Lower lobe of right lung (tissue), 2 donors: Measurements from ENCODE around the gene BTBD10. TPM values are rescaled to one million over a fixed set of nuclear protein-coding genes. Genes with fewer than 3 reads are reported as not detected.

Source experiments
- ATAC-seq, 2 donors: fragments of 200-7000 bp; cut with Tn5 transposase; one replicate each; pipeline ENCODE4 v1.9.1; 2020 to 2022; ENCODE audit warnings: mild to moderate bottlenecking in 2 of 2, moderate library complexity in 2 of 2
- DNase-seq: peaks from one replicate; pipeline ENCODE4 v3.0.0-alpha.2; 2020
- H3K27ac ChIP-seq: fragments of 200-600 bp; one replicate; pipeline ENCODE4 v1.8.0; 2022
- H3K27me3 ChIP-seq: fragments of 200-600 bp; one replicate; pipeline ENCODE4 v1.8.0; 2022; ENCODE audit warnings: low read depth
- H3K36me3 ChIP-seq: fragments of 200-600 bp; one replicate; pipeline ENCODE4 v1.8.0; 2022; ENCODE audit warnings: mild to moderate bottlenecking
- H3K4me1 ChIP-seq: fragments of 200-600 bp; one replicate; pipeline ENCODE4 v1.8.0; 2022
- H3K4me3 ChIP-seq: fragments of 200-600 bp; one replicate; pipeline ENCODE4 v1.8.0; 2022; ENCODE audit warnings: mild to moderate bottlenecking
- H3K9me3 ChIP-seq: fragments of 200-600 bp; one replicate; pipeline ENCODE4 v1.8.0; 2022
- intact Hi-C: fragments of 100-400 bp; cut with DNase I; formaldehyde crosslinking; loops from one replicate; pipeline ENCODE4 v1.11.0; 2022
- total RNA-seq: library from RNA; stranded (reverse); fragmentation: NEBNext Ultra II Directional; extraction: Animal tissue kit (Norgen Biotek cat#: 25700); gene quantifications from one replicate; pipeline ENCODE4 v1.2.1, GENCODE V29; 2021
- TF ChIP-seq, protein P1 (sequence below): fragments of 200-600 bp; IDR thresholded peaks from one replicate; pipeline ENCODE4 v1.8.0; 2022; ENCODE audit warnings: antibody characterized with exemption, mild to moderate bottlenecking
- donor health status: DM: no; HTN: yes; CAD: no; lungs with severe emphysema.

Gene BTBD10
- total RNA-seq, 1 donor from 2014 or later = 25.1 TPM

DNA sequence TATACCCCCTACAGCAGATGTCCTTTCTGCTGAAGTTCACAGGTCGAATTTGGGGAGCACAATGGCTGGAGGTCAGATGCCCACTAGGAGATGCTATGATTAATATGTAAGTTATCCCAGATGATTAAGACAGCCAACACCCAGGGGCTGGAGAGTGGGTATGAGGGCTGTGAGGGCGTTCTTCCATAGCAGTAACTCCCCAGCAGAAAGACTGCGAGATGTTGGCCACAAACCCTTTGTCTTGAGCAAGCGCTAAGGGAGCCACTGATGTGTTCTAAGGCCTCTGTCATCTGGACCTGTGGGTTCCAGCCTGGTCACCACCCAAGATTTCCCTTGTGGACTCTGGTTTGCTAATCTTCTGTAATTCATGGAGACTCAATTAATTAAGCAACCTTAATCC lies 107.8 kb downstream of the BTBD10 start:
- Histone ChIP-seq H3K27me3 (no peaks in the 10 kb centered on the region), H3K9me3 (no peaks in the 10 kb centered on the region), H3K4me1 (no peaks in the 10 kb centered on the region), H3K4me3 (no peak overlapping the region), H3K36me3 (peaks cover 89% of the 10 kb centered on the region), H3K27ac (no peak overlapping the region)
- TF ChIP-seq, protein P1, sequence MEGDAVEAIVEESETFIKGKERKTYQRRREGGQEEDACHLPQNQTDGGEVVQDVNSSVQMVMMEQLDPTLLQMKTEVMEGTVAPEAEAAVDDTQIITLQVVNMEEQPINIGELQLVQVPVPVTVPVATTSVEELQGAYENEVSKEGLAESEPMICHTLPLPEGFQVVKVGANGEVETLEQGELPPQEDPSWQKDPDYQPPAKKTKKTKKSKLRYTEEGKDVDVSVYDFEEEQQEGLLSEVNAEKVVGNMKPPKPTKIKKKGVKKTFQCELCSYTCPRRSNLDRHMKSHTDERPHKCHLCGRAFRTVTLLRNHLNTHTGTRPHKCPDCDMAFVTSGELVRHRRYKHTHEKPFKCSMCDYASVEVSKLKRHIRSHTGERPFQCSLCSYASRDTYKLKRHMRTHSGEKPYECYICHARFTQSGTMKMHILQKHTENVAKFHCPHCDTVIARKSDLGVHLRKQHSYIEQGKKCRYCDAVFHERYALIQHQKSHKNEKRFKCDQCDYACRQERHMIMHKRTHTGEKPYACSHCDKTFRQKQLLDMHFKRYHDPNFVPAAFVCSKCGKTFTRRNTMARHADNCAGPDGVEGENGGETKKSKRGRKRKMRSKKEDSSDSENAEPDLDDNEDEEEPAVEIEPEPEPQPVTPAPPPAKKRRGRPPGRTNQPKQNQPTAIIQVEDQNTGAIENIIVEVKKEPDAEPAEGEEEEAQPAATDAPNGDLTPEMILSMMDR = no peak
- intact Hi-C loops = no loop called here
- no peak for ATAC-seq
- DNase-seq = no peak

DNA sequence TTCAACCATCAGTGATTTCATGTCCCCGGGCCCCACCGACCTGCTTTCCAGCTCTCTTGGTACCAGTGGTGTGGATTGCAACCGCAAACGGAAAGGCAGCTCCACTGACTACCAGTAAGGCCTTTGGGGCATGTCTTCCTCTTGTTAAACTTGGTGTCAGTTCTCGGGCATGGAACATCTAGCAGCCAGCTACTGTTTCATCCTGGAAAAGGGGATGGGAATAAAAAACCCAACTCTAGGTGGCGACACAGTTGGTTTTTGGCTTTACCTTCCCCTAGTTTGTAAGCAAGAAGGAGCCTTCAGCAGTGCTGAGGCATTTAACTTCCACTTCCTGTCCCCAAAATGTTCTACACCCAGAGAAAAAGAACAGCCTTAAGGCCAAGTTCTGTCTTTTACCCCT lies 108.7 kb downstream of the BTBD10 start:
- no peak overlapping the region for H3K4me3 ChIP-seq
- no peaks in the 10 kb centered on the region for H3K27me3 ChIP-seq
- H3K4me1 ChIP-seq = no peaks in the 10 kb centered on the region
- H3K36me3 ChIP-seq = peaks cover 81% of the 10 kb centered on the region
- H3K9me3 ChIP-seq = no peaks in the 10 kb centered on the region
- intact Hi-C loops = no loop called here
- ATAC-seq (no peak), DNase-seq (no peak)
- no peak overlapping the region for H3K27ac ChIP-seq
- TF ChIP-seq, protein P1 = peak; percentile 12

DNA sequence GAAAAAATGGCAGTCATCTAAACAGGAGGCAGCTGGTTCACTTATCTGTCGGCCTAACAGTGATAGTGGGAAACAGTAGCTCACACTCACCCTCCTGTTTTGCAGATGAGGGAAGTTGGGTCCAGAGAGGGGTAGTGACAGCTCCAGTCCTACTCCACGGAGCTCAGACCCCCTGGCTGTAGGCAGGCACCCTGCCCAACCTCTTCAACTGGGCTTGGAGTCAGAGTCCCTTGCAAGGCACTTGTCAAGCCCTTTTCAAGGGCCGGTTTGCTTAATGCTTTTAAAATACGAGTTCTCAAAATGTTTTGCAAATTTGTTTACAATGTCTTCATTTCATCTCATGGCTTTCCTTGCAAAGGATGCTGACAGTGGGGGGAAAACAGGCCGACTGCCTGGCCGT lies 110.3 kb downstream of the BTBD10 start:
- H3K36me3 ChIP-seq = peaks cover 64% of the 10 kb centered on the region
- no peak for ATAC-seq

DNA sequence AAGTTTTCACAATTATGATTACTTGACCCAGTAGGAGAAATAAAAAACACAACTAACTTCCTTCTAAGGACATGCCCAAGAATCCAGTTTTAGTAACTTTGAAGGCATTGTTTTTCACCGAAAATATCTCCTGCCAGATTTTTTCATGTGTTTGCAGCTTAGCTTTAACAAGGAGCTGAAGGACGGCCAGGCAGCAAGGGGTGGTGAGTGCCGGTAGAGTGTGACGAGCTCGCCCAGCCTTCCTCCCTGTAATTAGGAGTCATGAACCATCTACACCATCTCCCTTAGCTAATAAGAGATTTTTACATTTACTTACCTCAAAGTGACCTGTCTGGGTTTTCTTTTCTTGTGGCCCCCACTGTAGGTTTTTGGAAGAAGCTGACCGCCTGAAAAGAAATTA lies 113.4 kb downstream of the BTBD10 start:
- intact Hi-C loops = no loop called here
- Histone ChIP-seq H3K4me1 (peaks cover 5% of the 10 kb centered on the region), H3K27ac (no peak overlapping the region), H3K9me3 (no peaks in the 10 kb centered on the region), H3K36me3 (peaks cover 34% of the 10 kb centered on the region), H3K4me3 (no peak overlapping the region), H3K27me3 (no peaks in the 10 kb centered on the region)
- no peak for DNase-seq
- no peak for ATAC-seq
- TF ChIP-seq, protein P1 = no peak

More for the DNA sequence above, 110.3 kb downstream of the BTBD10 start:
- Histone ChIP-seq H3K27ac (no peak overlapping the region), H3K4me3 (no peak overlapping the region), H3K9me3 (no peaks in the 10 kb centered on the region), H3K4me1 (peaks cover 4% of the 10 kb centered on the region), H3K27me3 (no peaks in the 10 kb centered on the region)
- intact Hi-C loops = no loop called here
- TF ChIP-seq, protein P1 = no peak
- no peak for DNase-seq

DNA sequence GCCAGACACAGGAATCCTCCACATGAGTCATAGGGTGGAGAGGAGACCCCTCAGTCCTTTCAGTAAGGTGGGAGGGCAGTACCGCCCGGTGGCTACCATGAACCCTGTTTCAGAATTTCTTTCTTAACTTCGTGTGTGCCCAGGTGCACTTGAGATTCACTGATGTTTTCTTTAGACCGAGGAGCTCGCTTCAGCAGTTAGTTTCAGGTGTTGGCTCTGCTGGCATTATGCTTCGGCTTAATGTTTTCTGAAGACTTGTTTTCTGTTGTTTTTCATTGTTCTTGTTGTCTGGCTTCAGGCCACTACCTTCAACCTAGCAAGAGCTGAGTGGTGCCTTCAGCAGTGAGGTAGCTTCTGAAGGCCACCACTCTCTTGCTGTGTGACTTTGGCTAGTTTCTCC lies 114.0 kb downstream of the BTBD10 start:
- H3K27ac ChIP-seq = no peak overlapping the region
- no peak overlapping the region for H3K4me3 ChIP-seq
- H3K4me1 ChIP-seq = peaks cover 8% of the 10 kb centered on the region
- ATAC-seq (no peak), DNase-seq (no peak)
- H3K36me3 ChIP-seq = peaks cover 32% of the 10 kb centered on the region
- no peaks in the 10 kb centered on the region for H3K9me3 ChIP-seq
- no peaks in the 10 kb centered on the region for H3K27me3 ChIP-seq
- TF ChIP-seq, protein P1 = no peak
- intact Hi-C loops = no loop called here

DNA sequence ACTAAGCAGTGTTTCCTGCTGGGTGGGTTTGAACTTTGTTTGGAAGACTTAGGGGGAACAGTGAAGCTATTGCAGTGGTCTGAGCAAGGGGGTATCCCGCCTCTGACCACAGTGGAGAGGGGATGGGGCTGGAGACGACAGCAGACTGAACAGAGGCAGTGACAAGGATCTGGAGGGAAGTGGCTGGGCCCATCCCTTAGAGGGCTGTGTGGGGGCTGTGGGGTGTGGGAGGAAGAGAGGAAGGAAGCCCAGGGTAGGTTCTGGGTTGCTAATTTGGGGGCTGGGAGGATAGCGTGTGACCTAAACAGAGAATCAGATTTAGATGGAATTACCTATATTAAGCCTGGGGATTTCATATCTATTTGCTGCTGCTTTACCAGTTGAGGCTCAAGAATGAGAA lies 114.7 kb downstream of the BTBD10 start:
- Histone ChIP-seq H3K27ac (no peak overlapping the region), H3K4me3 (no peak overlapping the region), H3K36me3 (peaks cover 29% of the 10 kb centered on the region), H3K4me1 (peaks cover 8% of the 10 kb centered on the region), H3K9me3 (no peaks in the 10 kb centered on the region), H3K27me3 (no peaks in the 10 kb centered on the region)
- peak in 1 of 2 donors; percentile 27 for ATAC-seq
- DNase-seq = no peak
- intact Hi-C loops = no loop called here
- TF ChIP-seq, protein P1 = no peak
